GM18909 (cell line): ENCODE measurements around the gene GXYLT1.
"Not testable (repeated sequence)": the region's sequence is repeated elsewhere in the genome, so short reads cannot be mapped to it uniquely, and the experiment has no call there.

Experiments
- ATAC-seq: cut with Tn5 transposase; IDR thresholded peaks from one replicate; pipeline ENCODE4 v1.9.1; 2021; ENCODE audit warnings: mild to moderate bottlenecking; ENCODE audit not compliant: unreplicated experiment, poor library complexity

GXYLT1 gene

GRCh38 chr12:42104087-42104486 lies 40.6 kb downstream of the GXYLT1 start:
- ATAC-seq = no peak

- ATAC-seq = no peak
These were observed 41.5 kb downstream of the GXYLT1 start for GRCh38 chr12:42103155-42103554.

- no peak for ATAC-seq
These were observed 42.0 kb downstream of the GXYLT1 start for GRCh38 chr12:42102720-42103119.

- ATAC-seq = no peak
These were observed 45.2 kb downstream of the GXYLT1 start for GRCh38 chr12:42099433-42099832.

GRCh38 chr12:42097971-42098370 lies 46.7 kb downstream of the GXYLT1 start:
- peak; percentile 90 for ATAC-seq

GRCh38 chr12:42094277-42094676 lies 50.4 kb downstream of the GXYLT1 start:
- ATAC-seq = no peak

- no peak for ATAC-seq
These were observed 52.9 kb downstream of the GXYLT1 start for GRCh38 chr12:42091769-42092168.

- ATAC-seq = no peak
These were observed 53.8 kb downstream of the GXYLT1 start for GRCh38 chr12:42090899-42091298.

- no peak for ATAC-seq
These were observed 58.6 kb downstream of the GXYLT1 start for GRCh38 chr12:42086031-42086430.

GRCh38 chr12:42085594-42085993 lies 59.1 kb downstream of the GXYLT1 start:
- no peak for ATAC-seq

- ATAC-seq = no peak
These were observed 60.2 kb downstream of the GXYLT1 start for GRCh38 chr12:42084522-42084921.

- ATAC-seq = no peak
These were observed 67.7 kb downstream of the GXYLT1 start for GRCh38 chr12:42076976-42077375.

GRCh38 chr12:42070036-42070435 lies 74.6 kb downstream of the GXYLT1 start:
- no peak for ATAC-seq

GRCh38 chr12:42059127-42059526 lies 85.5 kb downstream of the GXYLT1 start:
- ATAC-seq = no peak

GRCh38 chr12:42056130-42056529 lies 88.5 kb downstream of the GXYLT1 start:
- peak; percentile 93 for ATAC-seq

- ATAC-seq = no peak
These were observed 91.2 kb downstream of the GXYLT1 start for GRCh38 chr12:42053456-42053855.

GRCh38 chr12:42048980-42049379 lies 95.7 kb downstream of the GXYLT1 start:
- not testable (repeated sequence) for ATAC-seq

- ATAC-seq = no peak
These were observed 105.1 kb downstream of the GXYLT1 start for GRCh38 chr12:42039577-42039976.

- ATAC-seq = no peak
These were observed 105.5 kb downstream of the GXYLT1 start for GRCh38 chr12:42039176-42039575.

- ATAC-seq = no peak
These were observed 112.7 kb downstream of the GXYLT1 start for GRCh38 chr12:42031847-42032564.
